Stimulated activated naive B cell treated with anti-CD40 and anti-IgM and Interleukin-4, amounts not matched to agents 10 μg/mL and 1 μg/mL and 100 μg/mL, for 72 hours (primary cell): ENCODE data around the gene HBZ.
"Not testable (repeated sequence)": the region's sequence is repeated elsewhere in the genome, so short reads cannot be mapped to it uniquely, and the experiment has no call there.

ENCODE experiments used
- ATAC-seq, 2 donors: fragments of 150-1000 bp; cut with Tn5 transposase; replicated peaks; 2 replicates each; pipeline ENCODE4 v1.10.0; 2021; ENCODE audit warnings: moderate library complexity in 1 of 2
- DNase-seq: peaks from one replicate; pipeline ENCODE4 v3.0.0; 2021
- H3K27ac Mint-ChIP-seq: one replicate; pipeline ENCODE4 v1.8.0; 2022; ENCODE audit warnings: mild to moderate bottlenecking, mixed read lengths
- H3K27me3 Mint-ChIP-seq, 2 donors: one replicate each; pipeline ENCODE4 v1.8.0; 2022; ENCODE audit warnings: mixed read lengths in 2 of 2
- H3K36me3 Mint-ChIP-seq, 2 donors: one replicate each; pipeline ENCODE4 v1.8.0; 2022; ENCODE audit warnings: mixed read lengths in 2 of 2, mild to moderate bottlenecking in 1 of 2
- H3K4me1 Mint-ChIP-seq, 2 donors: one replicate each; pipeline ENCODE4 v1.8.0; 2022; ENCODE audit warnings: mixed read lengths in 2 of 2, mild to moderate bottlenecking in 1 of 2
- H3K4me3 Mint-ChIP-seq, 2 donors: one replicate each; pipeline ENCODE4 v1.8.0; 2022; ENCODE audit warnings: mild to moderate bottlenecking in 2 of 2, mixed read lengths in 2 of 2, moderate library complexity in 1 of 2
- H3K9me3 Mint-ChIP-seq, 2 donors: one replicate each; pipeline ENCODE4 v1.8.0; 2022; ENCODE audit warnings: mixed read lengths in 2 of 2, mild to moderate bottlenecking in 1 of 2

The HBZ gene

GRCh38 chr16:164827-165538 is 12.5 kb downstream of the HBZ start:
- Mint-ChIP-seq H3K4me3 (peak overlapping the region; percentile 39 to 78), H3K27me3 (peaks cover 44 to 65% of the 10 kb centered on the region in 2 donors), H3K27ac (no peak overlapping the region), H3K4me1 (peaks cover 3 to 19% of the 10 kb centered on the region in 2 donors), H3K9me3 (no peaks in the 10 kb centered on the region), H3K36me3 (no peaks in the 10 kb centered on the region)
- DNase-seq (no peak), ATAC-seq (peak in 1 of 2 donors; percentile 31)

DNA sequence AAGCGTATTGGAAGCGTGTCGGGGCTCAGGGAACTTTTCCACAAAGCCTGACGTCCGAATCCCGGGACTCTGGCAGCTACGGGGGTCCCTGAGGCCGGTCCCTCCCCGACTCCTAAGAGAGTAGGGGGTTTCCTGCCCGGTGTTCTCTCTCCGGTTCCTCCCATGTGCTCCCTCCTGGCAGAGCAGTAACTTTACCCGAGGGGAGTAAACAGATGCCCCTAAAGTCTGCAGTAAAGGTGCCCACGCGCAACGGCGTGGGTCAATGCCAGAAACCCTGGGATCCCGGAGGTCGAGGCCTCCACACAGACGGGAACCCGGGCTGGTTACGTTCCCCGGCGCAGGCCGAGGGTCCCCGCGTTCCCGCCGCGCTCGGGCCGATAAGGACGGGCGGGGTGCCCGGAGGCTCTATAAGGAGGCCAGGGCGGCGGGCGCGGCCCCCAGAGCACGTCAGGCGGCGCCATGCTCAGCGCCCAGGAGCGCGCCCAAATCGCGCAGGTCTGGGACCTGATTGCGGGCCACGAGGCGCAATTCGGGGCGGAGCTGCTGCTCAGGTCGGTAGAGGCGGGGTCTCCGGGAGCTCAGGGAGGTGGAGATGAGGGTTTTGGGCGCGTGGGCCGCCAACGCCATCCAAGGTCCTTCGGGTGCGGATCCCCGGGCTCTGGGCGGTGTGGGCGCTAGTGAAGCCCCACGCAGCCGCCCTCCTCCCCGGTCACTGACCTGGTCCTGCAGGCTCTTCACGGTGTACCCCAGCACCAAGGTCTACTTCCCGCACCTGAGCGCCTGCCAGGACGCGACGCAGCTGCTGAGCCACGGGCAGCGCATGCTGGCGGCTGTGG is 13.3 kb downstream of the HBZ start, which contains the start of gene HBM:
TSS of gene HBM (plus strand) at position 440 of the 836 bp plus-strand sequence. CDS start at position 460, 20 bp downstream.
- Mint-ChIP-seq H3K27me3 (peaks cover 50 to 73% of the 10 kb centered on the region in 2 donors), H3K4me1 (peaks cover 3 to 19% of the 10 kb centered on the region in 2 donors), H3K36me3 (no peaks in the 10 kb centered on the region), H3K27ac (no peak within 1 kb of the TSS), H3K4me3 (peak within 1 kb of the TSS; percentile 41 to 78), H3K9me3 (no peaks in the 10 kb centered on the region)
- DNase-seq: no peak
- ATAC-seq: peak in 1 of 2 donors; percentile 18

GRCh38 chr16:166375-167121 is 14.1 kb downstream of the HBZ start:
- ATAC-seq (no peak), DNase-seq (no peak)
- Mint-ChIP-seq H3K9me3 (no peaks in the 10 kb centered on the region), H3K36me3 (no peaks in the 10 kb centered on the region), H3K27ac (no peak overlapping the region), H3K4me1 (peaks cover 3 to 19% of the 10 kb centered on the region in 2 donors), H3K27me3 (peaks cover 47 to 72% of the 10 kb centered on the region in 2 donors), H3K4me3 (peak overlapping the region in 1 of 2 donors; percentile 14)

GRCh38 chr16:167122-167690 is 14.8 kb downstream of the HBZ start:
- ATAC-seq: no peak
- H3K27me3 Mint-ChIP-seq: peaks cover 48 to 71% of the 10 kb centered on the region in 2 donors
- DNase-seq: no peak
- H3K9me3 Mint-ChIP-seq: no peaks in the 10 kb centered on the region
- H3K4me1 Mint-ChIP-seq: peaks cover 3 to 24% of the 10 kb centered on the region in 2 donors
- no peak overlapping the region for H3K27ac Mint-ChIP-seq
- H3K4me3 Mint-ChIP-seq: peak overlapping the region in 1 of 2 donors; percentile 14
- no peaks in the 10 kb centered on the region for H3K36me3 Mint-ChIP-seq

- peaks cover 42 to 69% of the 10 kb centered on the region in 2 donors for H3K27me3 Mint-ChIP-seq
- no peak for DNase-seq
These were observed 16.0 kb downstream of the HBZ start for GRCh38 chr16:168424-168823.

DNA sequence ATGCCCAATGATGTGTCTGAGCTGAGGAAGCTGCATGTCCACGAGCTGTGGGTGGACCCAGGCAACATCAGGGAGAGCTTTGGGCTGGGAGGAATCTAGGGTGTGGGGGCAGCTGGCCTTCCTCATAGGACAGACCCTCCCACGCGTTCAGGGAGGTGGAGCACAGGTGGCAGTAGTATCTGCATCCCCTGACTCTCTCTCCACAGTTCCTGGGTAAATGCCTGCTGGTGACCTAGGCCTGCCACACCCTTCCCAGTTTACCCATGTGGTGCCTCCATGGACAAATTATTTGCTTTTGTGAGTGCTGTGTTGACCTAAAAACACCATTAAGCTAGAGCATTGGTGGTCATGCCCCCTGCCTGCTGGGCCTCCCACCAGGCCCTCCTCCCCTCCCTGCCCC is 16.6 kb downstream of the HBZ start:
- Mint-ChIP-seq H3K27ac (no peak overlapping the region), H3K27me3 (peaks cover 42 to 75% of the 10 kb centered on the region in 2 donors), H3K4me3 (no peak overlapping the region), H3K36me3 (no peaks in the 10 kb centered on the region), H3K9me3 (no peaks in the 10 kb centered on the region), H3K4me1 (peaks cover 7 to 32% of the 10 kb centered on the region in 2 donors)
- no peak for ATAC-seq
- no peak for DNase-seq

More at GRCh38 chr16:168424-168823, 16.0 kb downstream of the HBZ start:
- no peak for ATAC-seq
- Mint-ChIP-seq H3K9me3 (no peaks in the 10 kb centered on the region), H3K27ac (no peak overlapping the region), H3K36me3 (no peaks in the 10 kb centered on the region), H3K4me1 (peaks cover 4 to 27% of the 10 kb centered on the region in 2 donors), H3K4me3 (no peak overlapping the region)

- not testable (repeated sequence) for DNase-seq, ATAC-seq, H3K4me3 Mint-ChIP-seq
These were observed 17.7 kb downstream of the HBZ start for GRCh38 chr16:170088-170507.

GRCh38 chr16:170788-171187 is 18.3 kb downstream of the HBZ start:
- peaks cover 57 to 83% of the 10 kb centered on the region in 2 donors for H3K27me3 Mint-ChIP-seq
- H3K36me3 Mint-ChIP-seq: no peaks in the 10 kb centered on the region
- H3K4me1 Mint-ChIP-seq: peaks cover 19 to 40% of the 10 kb centered on the region in 2 donors
- DNase-seq (no peak), ATAC-seq (no peak)
- H3K9me3 Mint-ChIP-seq: no peaks in the 10 kb centered on the region
- H3K27ac Mint-ChIP-seq: no peak overlapping the region
- H3K4me3 Mint-ChIP-seq: no peak overlapping the region

More at GRCh38 chr16:170088-170507, 17.7 kb downstream of the HBZ start:
- H3K27ac Mint-ChIP-seq, H3K9me3 Mint-ChIP-seq, H3K36me3 Mint-ChIP-seq: not testable (repeated sequence)
- Mint-ChIP-seq H3K27me3 (peaks cover 51 to 83% of the 10 kb centered on the region in 2 donors), H3K4me1 (peaks cover 15 to 40% of the 10 kb centered on the region in 2 donors)

- not testable (repeated sequence) for H3K9me3 Mint-ChIP-seq, DNase-seq, H3K36me3 Mint-ChIP-seq
- peak; percentile 27 to 33 for ATAC-seq
- Mint-ChIP-seq H3K27ac (peak within 1 kb of the TSS; percentile 42), H3K4me1 (peaks cover 17 to 30% of the 10 kb centered on the region in 2 donors), H3K27me3 (peaks cover 50 to 76% of the 10 kb centered on the region in 2 donors), H3K4me3 (peak within 1 kb of the TSS; percentile 62 to 66)
These were observed 20.0 kb downstream of the HBZ start, which contains the start of gene HBA2 for GRCh38 chr16:172374-172941. HBA2 (plus strand) TSS chr16:172876; CDS start chr16:172913, 37 bp downstream.

GRCh38 chr16:173211-173854 is 20.9 kb downstream of the HBZ start:
- Mint-ChIP-seq H3K27ac (peak overlapping the region; percentile 37), H3K4me1 (peaks cover 17 to 35% of the 10 kb centered on the region in 2 donors), H3K27me3 (peaks cover 53 to 76% of the 10 kb centered on the region in 2 donors), H3K4me3 (peak overlapping the region; percentile 62 to 66)
- not testable (repeated sequence) for H3K36me3 Mint-ChIP-seq, DNase-seq, H3K9me3 Mint-ChIP-seq, ATAC-seq

DNA sequence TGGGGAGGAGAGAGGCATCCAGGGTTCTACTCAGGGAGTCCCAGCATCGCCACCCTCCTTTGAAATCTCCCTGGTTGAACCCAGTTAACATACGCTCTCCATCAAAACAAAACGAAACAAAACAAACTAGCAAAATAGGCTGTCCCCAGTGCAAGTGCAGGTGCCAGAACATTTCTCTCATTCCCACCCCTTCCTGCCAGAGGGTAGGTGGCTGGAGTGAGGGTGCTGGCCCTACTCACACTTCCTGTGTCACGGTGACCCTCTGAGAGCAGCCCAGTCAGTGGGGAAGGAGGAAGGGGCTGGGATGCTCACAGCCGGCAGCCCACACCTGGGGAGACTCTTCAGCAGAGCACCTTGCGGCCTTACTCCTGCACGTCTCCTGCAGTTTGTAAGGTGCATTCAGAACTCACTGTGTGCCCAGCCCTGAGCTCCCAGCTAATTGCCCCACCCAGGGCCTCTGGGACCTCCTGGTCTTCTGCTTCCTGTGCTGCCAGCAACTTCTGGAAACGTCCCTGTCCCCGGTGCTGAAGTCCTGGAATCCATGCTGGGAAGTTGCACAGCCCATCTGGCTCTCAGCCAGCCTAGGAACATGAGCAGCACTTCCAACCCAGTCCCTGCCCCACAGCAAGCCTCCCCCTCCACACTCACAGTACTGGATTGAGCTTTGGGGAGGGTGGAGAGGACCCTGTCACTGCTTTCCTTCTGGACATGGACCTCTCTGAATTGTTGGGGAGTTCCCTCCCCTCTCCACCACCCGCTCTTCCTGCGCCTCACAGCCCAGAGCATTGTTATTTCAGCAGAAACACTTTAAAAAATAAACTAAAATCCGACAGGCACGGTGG is 21.7 kb downstream of the HBZ start:
- not testable (repeated sequence) for H3K36me3 Mint-ChIP-seq

More for the DNA sequence above, 21.7 kb downstream of the HBZ start:
- peaks cover 49 to 71% of the 10 kb centered on the region in 2 donors for H3K27me3 Mint-ChIP-seq
- ATAC-seq, H3K4me3 Mint-ChIP-seq, H3K9me3 Mint-ChIP-seq, DNase-seq: not testable (repeated sequence)
- peaks cover 17 to 35% of the 10 kb centered on the region in 2 donors for H3K4me1 Mint-ChIP-seq
- H3K27ac Mint-ChIP-seq: peak overlapping the region; percentile 28
